HCT116 (cell line): ENCODE measurements around the gene DNLZ. TPM values are rescaled to one million over a fixed set of nuclear protein-coding genes. Genes with fewer than 3 reads are reported as not detected.

Experiments used
- ATAC-seq: fragments of 200-7000 bp; cut with Tn5 transposase; 2 replicates; pipeline ENCODE4 v1.9.1; 2020; ENCODE audit warnings: mild to moderate bottlenecking, moderate library complexity
- BruUV-seq: library from RNA; stranded (reverse); fragments of 400-500 nt; replicated peaks from 2 replicates; lab custom pipeline; 2021; lab: Mats Ljungman, UMichigan
- CTCF ChIA-PET: fragments of 300-600 bp; sonication (Branson Sonifier 250); formaldehyde crosslinking; loops from one replicate; lab custom pipeline; 2021; ENCODE audit warnings: antibody characterized with exemption; lab: Charles Lee
- POLR2A ChIA-PET: fragments of 300-600, 350-600 bp; sonication (Branson Sonifier 250); formaldehyde crosslinking; loops from one replicate; lab custom pipeline; 2021; ENCODE audit warnings: antibody characterized with exemption; lab: Charles Lee
- RAD21 ChIA-PET, 2 experiments: fragments of 300-600 bp; sonication (Branson Sonifier 250); formaldehyde crosslinking; loops; one replicate each; lab custom pipeline; 2023; ENCODE audit warnings: low total read pairs in 2 of 2; ENCODE audit not compliant: uncharacterized antibody in 2 of 2, unreplicated experiment in 2 of 2, low non-redundant PET in 1 of 2; lab: Charles Lee
- DNase-seq: peaks from one replicate; pipeline ENCODE4 v3.0.0-alpha.2; 2010; ENCODE audit warnings: low read depth, low spot score
- H2AFZ ChIP-seq: fragments of 200-600 bp; shearing (Covaris generic), sonication (generic); 2 replicates; pipeline ENCODE4 v1.6.1; 2017; ENCODE audit warnings: low read depth, mixed run types, mixed read lengths, antibody characterized with exemption, low read length; ENCODE audit not compliant: poor library complexity, severe bottlenecking
- H3K27ac ChIP-seq: 2 replicates; pipeline ENCODE4 v1.5.1; 2012; ENCODE audit warnings: low read depth, low read length
- H3K27me3 ChIP-seq: fragments of 200-600 bp; sonication (generic); 2 replicates; pipeline ENCODE4 v1.6.1; 2016; ENCODE audit warnings: mixed run types, low read length, mixed read lengths; ENCODE audit not compliant: insufficient read depth
- H3K36me3 ChIP-seq, 2 experiments: fragments of 200-500 bp in 1 of 2; fragments of 200-600 bp in 1 of 2; sonication (Bioruptor generic) in 1 of 2; sonication (generic) in 1 of 2; 2 replicates each; pipeline versions ENCODE4 v1.5.1 to v1.6.1; 2014 to 2016; ENCODE audit warnings: low read length in 2 of 2, inconsistent platforms in 1 of 2, mixed read lengths in 1 of 2, mixed run types in 1 of 2; ENCODE audit not compliant: insufficient read depth in 2 of 2, control insufficient read depth in 1 of 2
- H3K4me1 ChIP-seq, 2 experiments: fragments of 200-600 bp in 1 of 2; sonication (generic) in 1 of 2; 2 replicates each; pipeline versions ENCODE4 v1.5.1 to v1.6.1; 2012 to 2017; ENCODE audit warnings: low read length in 2 of 2, inconsistent platforms in 1 of 2, mild to moderate bottlenecking in 1 of 2, mixed read lengths in 1 of 2, mixed run types in 1 of 2, moderate library complexity in 1 of 2; ENCODE audit not compliant: insufficient read depth in 2 of 2, control insufficient read depth in 1 of 2
- H3K4me2 ChIP-seq: fragments of 200-600 bp; sonication (generic); 2 replicates; pipeline ENCODE4 v1.6.1; 2017; ENCODE audit warnings: mixed run types, low read length, mixed read lengths
- H3K4me3 ChIP-seq, 2 experiments: fragments of 200-600 bp in 1 of 2; sonication (generic) in 1 of 2; replicated peaks in 1 of 2; 2 replicates each; pipeline ENCODE4 v1.5.1; 2011 to 2016; ENCODE audit warnings: low read length in 2 of 2, control low read depth in 1 of 2, low read depth in 1 of 2, mild to moderate bottlenecking in 1 of 2, mixed read lengths in 1 of 2, mixed run types in 1 of 2
- H3K79me2 ChIP-seq: fragments of 200-600 bp; sonication (generic); 2 replicates; pipeline ENCODE4 v1.6.1; 2017; ENCODE audit warnings: mild to moderate bottlenecking, mixed run types, low read length, moderate library complexity, mixed read lengths; ENCODE audit not compliant: insufficient read depth
- H3K9ac ChIP-seq: fragments of 200-600 bp; sonication (generic); 2 replicates; pipeline ENCODE4 v1.6.1; 2016; ENCODE audit warnings: low read length, mixed read lengths
- H3K9me2 ChIP-seq: fragments of 200-600 bp; sonication (generic), shearing (Covaris generic); 2 replicates; pipeline ENCODE4 v1.6.1; 2017; ENCODE audit warnings: mixed run types, mild to moderate bottlenecking, moderate library complexity; ENCODE audit not compliant: insufficient read depth
- H3K9me3 ChIP-seq, 2 experiments: fragments of 200-500 bp in 1 of 2; fragments of 200-600 bp in 1 of 2; sonication (Bioruptor generic) in 1 of 2; sonication (generic) in 1 of 2; 2 replicates each; pipeline ENCODE4 v1.6.1; 2014 to 2017; ENCODE audit warnings: low read length in 2 of 2, mixed read lengths in 2 of 2, inconsistent platforms in 1 of 2, low read depth in 1 of 2, mild to moderate bottlenecking in 1 of 2, mixed run types in 1 of 2, moderate library complexity in 1 of 2; ENCODE audit not compliant: control insufficient read depth in 1 of 2, insufficient read depth in 1 of 2
- H4K20me1 ChIP-seq: fragments of 200-600 bp; sonication (generic), shearing (Covaris generic); 2 replicates; pipeline ENCODE4 v1.6.1; 2017; ENCODE audit warnings: mixed run types, mild to moderate bottlenecking, moderate library complexity; ENCODE audit not compliant: insufficient read depth
- CBX3 ChIP-seq: IDR thresholded peaks from 2 replicates; pipeline ENCODE4 v1.6.1; 2012; ENCODE audit warnings: low read depth
- CEBPB ChIP-seq: IDR thresholded peaks from 2 replicates; pipeline ENCODE4 v1.6.1; 2012; ENCODE audit warnings: low read depth
- EGR1 ChIP-seq: IDR thresholded peaks from 2 replicates; pipeline ENCODE4 v1.6.1; 2012; ENCODE audit warnings: low read depth
- ELF1 ChIP-seq: IDR thresholded peaks from 2 replicates; pipeline ENCODE4 v1.6.1; 2012; ENCODE audit warnings: low read depth, borderline replicate concordance
- FOSL1 ChIP-seq: IDR thresholded peaks from 2 replicates; pipeline ENCODE4 v1.6.1; 2012; ENCODE audit warnings: low read depth
- MAX ChIP-seq: IDR thresholded peaks from 2 replicates; pipeline ENCODE4 v1.6.1; 2012
- POLR2A ChIP-seq: IDR thresholded peaks from 2 replicates; pipeline ENCODE4 v1.7.0; 2011; ENCODE audit warnings: borderline replicate concordance; ENCODE audit not compliant: insufficient read depth, insufficient read length; ENCODE audit errors: extremely low read depth
- RAD21 ChIP-seq: IDR thresholded peaks from 2 replicates; pipeline ENCODE4 v1.6.1; 2012; ENCODE audit warnings: low read depth, mild to moderate bottlenecking
- SIN3A ChIP-seq: IDR thresholded peaks from 2 replicates; pipeline ENCODE4 v1.6.1; 2012; ENCODE audit warnings: low read depth
- SP1 ChIP-seq: IDR thresholded peaks from 2 replicates; pipeline ENCODE4 v1.6.1; 2012; ENCODE audit warnings: low read depth
- SRF ChIP-seq: IDR thresholded peaks from 2 replicates; pipeline ENCODE4 v1.6.1; 2012; ENCODE audit warnings: low read depth
- TCF7L2 ChIP-seq: IDR thresholded peaks from 2 replicates; pipeline ENCODE4 v1.7.0; 2011; ENCODE audit warnings: borderline replicate concordance, inconsistent platforms; ENCODE audit not compliant: insufficient read depth, insufficient read length; ENCODE audit errors: extremely low read depth
- YY1 ChIP-seq: IDR thresholded peaks from 2 replicates; pipeline ENCODE4 v1.6.1; 2011; ENCODE audit warnings: low read length, low read depth, moderate library complexity, mild to moderate bottlenecking; ENCODE audit not compliant: insufficient replicate concordance; ENCODE audit errors: extremely low read depth
- ZBTB33 ChIP-seq: IDR thresholded peaks from 2 replicates; pipeline ENCODE4 v1.6.1; 2011; ENCODE audit warnings: mild to moderate bottlenecking, low read length, moderate library complexity; ENCODE audit not compliant: insufficient replicate concordance; ENCODE audit errors: extremely low read depth
- ZFX ChIP-seq: fragments of 450-650 bp; IDR thresholded peaks from 2 replicates; pipeline ENCODE4 v1.6.1; 2017
- ZNF274 ChIP-seq: fragments of 200-500 bp; sonication (Bioruptor generic); IDR thresholded peaks from 2 replicates; pipeline ENCODE4 v1.6.1; 2014; ENCODE audit warnings: mild to moderate bottlenecking, low read depth, low read length, inconsistent platforms
- intact Hi-C: fragments of 100-400 bp; cut with micrococcal nuclease; formaldehyde crosslinking; loops from 2 replicates; pipeline ENCODE4 v1.10.0; 2022
- total RNA-seq: library from RNA; stranded (reverse); gene quantifications from one replicate; pipeline ENCODE4 v1.2.1, GENCODE V29; 2021; ENCODE audit not compliant: unreplicated experiment

DNLZ gene
- total RNA-seq, 1 experiment from 2014 or later: 21.9 TPM

GRCh38 chr9:136333045-136333444 lies 30.5 kb downstream of the DNLZ start:
- no peak overlapping the region for H3K4me2 ChIP-seq
- intact Hi-C loops: no loop called here
- no peaks in the 10 kb centered on the region for H3K9me2 ChIP-seq
- ChIA-PET CTCF (no interaction called here), POLR2A (no interaction called here)
- no TSS peak for BruUV-seq
- ATAC-seq: no peak
- peaks cover 8 to 12% of the 10 kb centered on the region in 2 experiments; a peak in 3 of 4 replicates for H3K4me1 ChIP-seq
- H4K20me1 ChIP-seq: no peaks in the 10 kb centered on the region
- no peaks in the 10 kb centered on the region; a peak in 1 of 4 replicates for H3K36me3 ChIP-seq
- no peak overlapping the region for H3K27ac ChIP-seq
- no peak overlapping the region for H2AFZ ChIP-seq
- H3K27me3 ChIP-seq: no peaks in the 10 kb centered on the region
- no peak for TF ChIP-seq CEBPB
- no peak for TF ChIP-seq ZNF274
- no peak for TF ChIP-seq SRF
- TF ChIP-seq SP1: no peak
- TF ChIP-seq, all 23 proteins: peak for 0
- Histone ChIP-seq H3K9me3 (no peaks in the 10 kb centered on the region), H3K9ac (no peak overlapping the region), H3K4me3 (no peak overlapping the region), H3K79me2 (peaks cover 18% of the 10 kb centered on the region; the same call in 1 of the 2 replicates)
- DNase-seq: no peak
- RAD21 ChIA-PET: no interaction called here

DNA sequence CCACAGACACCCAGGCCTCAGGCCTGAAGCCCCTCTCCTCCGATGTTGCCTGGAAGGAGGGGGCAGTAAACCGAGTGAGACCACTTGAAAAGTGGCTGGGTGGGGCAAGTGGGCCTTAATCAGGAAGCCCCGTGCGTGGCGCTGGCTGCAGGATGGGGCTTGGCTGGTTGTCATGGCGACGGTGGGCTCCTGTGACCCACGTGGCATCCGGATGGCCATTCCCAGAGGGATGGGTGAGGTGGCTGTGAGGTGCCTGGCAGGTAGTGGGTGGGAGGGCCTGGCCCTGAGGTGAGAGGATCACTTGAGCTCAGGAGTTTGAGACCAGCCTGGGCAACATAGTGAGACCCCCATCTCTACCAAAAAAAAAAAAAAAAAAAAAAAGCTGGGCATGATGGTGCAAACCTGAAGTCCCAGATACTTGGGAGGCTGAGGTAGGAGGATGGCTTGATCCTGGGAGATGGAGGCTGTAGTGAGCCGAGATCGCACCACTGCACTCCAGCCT lies 31.0 kb downstream of the DNLZ start:
- BruUV-seq: no TSS peak
- Histone ChIP-seq H3K36me3 (no peaks in the 10 kb centered on the region; a peak in 1 of 4 replicates), H3K9ac (no peak overlapping the region), H3K79me2 (peaks cover 20% of the 10 kb centered on the region; the same call in 1 of the 2 replicates), H2AFZ (no peak overlapping the region), H3K9me3 (no peaks in the 10 kb centered on the region), H3K27me3 (no peaks in the 10 kb centered on the region), H3K4me2 (no peak overlapping the region), H3K4me3 (no peak overlapping the region), H3K9me2 (no peaks in the 10 kb centered on the region), H4K20me1 (no peaks in the 10 kb centered on the region), H3K27ac (no peak overlapping the region), H3K4me1 (peaks cover 8 to 13% of the 10 kb centered on the region in 2 experiments; a peak in 3 of 4 replicates)
- intact Hi-C loops: no loop called here
- no peak for DNase-seq
- POLR2A ChIA-PET: no interaction called here
- no peak for TF ChIP-seq YY1
- TF ChIP-seq SRF: no peak
- no peak for TF ChIP-seq MAX
- TF ChIP-seq ELF1: no peak
- no peak for TF ChIP-seq EGR1
- TF ChIP-seq RAD21: no peak
- TF ChIP-seq FOSL1: no peak
- no peak for TF ChIP-seq CBX3
- no peak for TF ChIP-seq TCF7L2
- no peak for TF ChIP-seq ZNF274
- TF ChIP-seq SIN3A: no peak
- no peak for TF ChIP-seq POLR2A
- TF ChIP-seq ZBTB33: no peak
- no peak for TF ChIP-seq ZFX
- no peak for TF ChIP-seq CEBPB
- TF ChIP-seq, all 23 proteins: peak for 0
- ChIA-PET CTCF (no interaction called here), RAD21 (no interaction called here)
- ATAC-seq: no peak
